Measurements from ENCODE around the gene TMPRSS7.
A peak's percentile ranks its signal among the peaks of the same experiment; 100 is the strongest.
"Not testable (repeated sequence)": the region's sequence is repeated elsewhere in the genome, so short reads cannot be mapped to it uniquely, and the experiment has no call there.

TMPRSS7 gene

DNA sequence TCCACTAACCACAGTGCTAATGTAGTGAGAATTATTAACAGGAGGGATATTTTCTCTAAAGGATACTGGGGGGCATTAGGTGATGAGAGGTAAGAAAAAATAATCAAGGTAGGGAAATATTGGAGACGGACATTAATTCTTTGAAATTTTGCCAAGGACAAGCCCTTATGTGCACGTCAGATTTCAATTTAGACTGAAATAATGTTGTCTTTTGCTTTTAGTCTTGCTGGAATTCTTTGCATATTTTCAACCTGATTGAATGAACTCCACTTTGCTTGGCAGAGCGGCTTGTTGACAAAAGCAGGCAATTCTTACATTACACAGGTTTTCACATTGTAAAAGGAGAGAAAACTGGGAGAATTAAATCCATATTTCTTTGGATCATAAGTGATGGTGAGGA lies 26.6 kb downstream of the TMPRSS7 start:
- DNase-seq, result no peak

DNA sequence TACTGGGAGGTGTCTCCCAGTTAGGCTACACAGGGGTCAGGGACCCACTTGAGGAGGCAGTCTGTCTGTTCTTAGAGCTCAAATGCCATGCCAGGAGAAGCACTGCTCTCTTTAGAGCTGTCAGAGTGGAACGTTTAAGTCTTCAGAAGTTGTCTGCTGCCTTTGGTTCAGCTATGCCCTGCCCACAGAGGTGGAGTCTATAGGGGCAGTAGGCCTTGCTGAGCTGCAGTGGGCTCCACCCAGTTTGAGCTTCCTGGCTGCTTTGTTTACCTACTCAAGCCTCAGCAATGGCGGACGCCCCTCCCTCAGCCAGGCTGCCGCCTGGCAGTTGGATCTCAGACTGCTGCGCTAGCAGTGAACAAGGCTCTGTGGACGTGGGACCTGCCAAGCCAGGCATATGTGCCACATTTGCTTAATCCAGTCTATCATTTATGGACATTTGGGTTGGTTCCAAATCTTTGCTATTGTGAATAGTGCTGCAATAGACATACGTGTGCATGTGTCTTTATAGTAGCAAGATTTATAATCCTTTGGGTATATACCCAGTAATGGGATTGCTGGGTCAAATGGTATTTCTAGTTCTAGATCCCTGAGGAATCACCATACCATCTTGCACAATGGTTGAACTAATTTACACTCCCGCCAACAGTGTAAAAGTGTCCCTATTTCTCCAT lies 38.0 kb downstream of the TMPRSS7 start:
- not testable (repeated sequence) for DNase-seq

DNA sequence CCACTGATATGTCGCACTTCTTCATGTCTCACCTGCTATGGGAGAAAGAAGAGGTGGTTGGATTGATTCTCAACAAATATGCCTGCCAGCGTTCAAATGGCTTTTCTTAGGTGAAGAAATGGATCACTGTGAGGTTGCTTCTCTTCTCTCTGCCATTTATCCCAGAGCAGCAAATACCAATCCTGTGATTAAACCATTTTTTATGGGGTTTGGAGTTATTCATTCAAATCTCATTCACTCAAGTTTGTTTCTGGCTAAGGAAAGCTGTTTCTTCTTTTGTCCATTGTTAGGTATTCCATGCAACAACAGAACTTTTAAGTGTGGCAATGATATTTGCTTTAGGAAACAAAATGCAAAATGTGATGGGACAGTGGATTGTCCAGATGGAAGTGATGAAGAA lies 39.5 kb downstream of the TMPRSS7 start:
- no peak for DNase-seq

DNA sequence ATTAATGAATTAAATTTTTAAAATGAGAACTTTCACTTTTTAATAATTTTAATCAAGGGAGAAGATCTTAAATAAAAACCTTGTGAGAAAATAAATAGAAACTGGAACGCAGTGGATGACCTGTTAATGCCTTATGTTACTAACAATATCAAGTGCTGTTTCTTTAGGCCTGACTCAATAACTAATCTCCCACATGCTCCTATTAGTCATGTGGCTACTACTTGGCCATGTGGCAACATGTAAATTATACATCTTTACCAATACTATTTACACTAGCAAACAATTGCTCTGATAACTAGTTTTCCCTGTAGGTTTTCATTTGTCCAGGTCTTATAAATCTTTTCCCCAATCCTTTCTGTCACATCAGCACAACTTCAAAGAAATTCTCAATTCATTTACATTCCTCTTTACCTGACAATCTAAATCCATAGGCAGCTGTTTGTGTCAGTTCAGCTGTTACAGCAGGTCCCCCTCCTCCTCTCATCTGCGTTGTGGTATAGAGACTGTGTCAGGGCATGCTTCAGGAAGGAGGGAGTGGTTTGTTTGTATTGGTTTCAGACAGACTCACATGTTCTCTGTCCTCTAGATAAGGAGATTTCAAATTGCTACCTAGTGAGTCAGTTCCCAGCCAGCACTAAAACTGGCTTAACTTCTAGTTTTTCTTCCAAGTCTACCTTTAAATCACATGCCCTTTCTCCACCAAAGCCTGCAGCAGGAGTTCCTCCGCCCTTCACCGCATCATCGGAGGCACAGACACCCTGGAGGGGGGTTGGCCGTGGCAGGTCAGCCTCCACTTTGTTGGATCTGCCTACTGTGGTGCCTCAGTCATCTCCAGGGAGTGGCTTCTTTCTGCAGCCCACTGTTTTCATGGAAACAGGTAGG lies 40.3 kb downstream of the TMPRSS7 start:
- no peak for DNase-seq

DNA sequence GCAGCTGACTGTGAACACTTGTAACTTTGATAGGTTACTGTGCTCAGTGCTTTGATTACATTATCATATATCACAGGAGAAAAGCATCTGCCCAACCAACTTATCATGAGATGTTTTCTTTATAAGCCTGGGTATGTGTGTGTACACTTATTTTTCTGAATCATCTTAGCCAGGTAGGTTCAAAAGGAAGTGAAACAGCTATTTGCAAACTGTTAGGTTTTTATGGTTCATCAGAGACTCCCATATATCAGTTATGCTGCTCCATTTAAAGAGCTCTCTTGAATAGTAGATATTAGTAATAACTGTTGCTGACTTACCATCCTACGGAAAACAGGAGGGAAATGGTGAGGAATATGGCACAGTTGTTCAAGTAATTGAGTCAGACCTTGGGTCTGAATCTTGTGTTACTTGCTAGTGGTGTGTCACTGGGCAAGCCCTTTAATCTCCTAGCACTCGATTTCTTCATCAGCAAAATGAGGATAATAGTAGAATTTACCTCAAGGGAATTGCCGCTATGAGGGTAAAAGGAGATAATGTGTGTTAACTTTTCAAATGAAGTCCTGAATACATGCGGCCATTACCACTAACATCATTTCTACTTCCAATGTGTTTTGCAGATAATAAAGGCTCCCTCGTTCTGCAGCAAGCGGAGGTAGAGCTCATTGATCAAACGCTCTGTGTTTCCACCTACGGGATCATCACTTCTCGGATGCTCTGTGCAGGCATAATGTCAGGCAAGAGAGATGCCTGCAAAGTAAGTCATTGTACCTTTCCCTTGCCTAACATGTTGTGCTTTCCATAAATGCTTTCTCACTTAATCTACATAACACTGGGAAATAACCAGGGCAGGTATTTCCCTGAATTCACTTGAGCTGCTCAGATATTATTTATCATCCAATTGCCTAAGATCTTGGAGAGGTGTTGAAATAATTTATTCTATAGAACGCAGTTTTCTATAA lies 43.9 kb downstream of the TMPRSS7 start:
- DNase-seq, result no peak

DNA sequence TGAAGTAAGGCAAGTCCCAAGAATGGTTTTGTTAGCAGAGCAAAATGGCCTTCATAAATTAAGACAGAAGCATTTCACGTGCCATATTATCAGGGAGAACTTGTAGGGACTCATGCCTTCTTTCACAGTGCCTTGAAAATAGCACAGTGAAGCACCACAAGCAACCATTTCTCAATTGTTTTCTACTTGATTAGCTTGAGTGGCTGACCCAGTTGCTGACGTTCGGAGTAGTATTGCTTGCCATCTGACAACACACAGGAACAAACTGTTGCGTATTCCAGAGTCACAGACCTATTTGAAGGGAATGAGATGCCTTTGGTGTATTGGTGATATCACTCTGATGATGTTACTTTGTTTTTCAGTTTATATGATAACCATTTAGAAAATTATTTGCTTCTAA lies 48.7 kb downstream of the TMPRSS7 start:
- DNase-seq, result no peak

DNA sequence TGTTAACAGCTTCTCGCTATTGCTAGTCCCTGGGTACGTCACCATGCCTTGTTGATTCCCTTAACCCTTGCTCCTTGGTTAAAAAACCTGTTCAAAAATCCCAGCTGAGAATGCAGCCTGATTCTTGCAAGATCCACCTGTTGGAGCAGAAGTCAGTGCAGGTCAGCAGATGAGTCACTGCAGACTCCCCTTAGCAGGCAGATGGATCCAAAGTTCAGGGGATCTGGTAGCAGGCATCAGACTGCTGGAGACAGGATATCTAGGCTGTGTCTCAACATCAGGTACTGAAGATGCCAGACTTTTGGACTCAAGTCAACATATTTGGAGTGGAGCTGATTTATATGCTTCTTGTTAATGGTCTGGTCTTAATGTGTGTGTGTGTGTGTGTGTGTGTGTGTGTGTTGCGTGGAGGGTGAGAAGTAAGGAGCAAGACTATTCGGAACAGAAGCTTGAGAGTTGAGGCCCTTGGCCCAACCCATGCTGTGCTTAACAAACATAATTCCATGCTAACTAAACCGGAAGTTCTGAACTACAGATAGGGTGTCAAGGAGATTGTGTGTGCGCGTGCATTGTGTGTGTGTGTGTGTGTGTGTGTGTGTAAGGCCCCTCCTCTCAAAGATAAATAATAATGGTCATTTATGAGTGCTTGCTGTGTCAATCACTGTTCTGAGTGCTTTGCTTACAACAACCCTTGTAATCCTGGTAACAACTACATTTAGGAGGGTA lies 50.6 kb downstream of the TMPRSS7 start:
- DNase-seq, result no peak

DNA sequence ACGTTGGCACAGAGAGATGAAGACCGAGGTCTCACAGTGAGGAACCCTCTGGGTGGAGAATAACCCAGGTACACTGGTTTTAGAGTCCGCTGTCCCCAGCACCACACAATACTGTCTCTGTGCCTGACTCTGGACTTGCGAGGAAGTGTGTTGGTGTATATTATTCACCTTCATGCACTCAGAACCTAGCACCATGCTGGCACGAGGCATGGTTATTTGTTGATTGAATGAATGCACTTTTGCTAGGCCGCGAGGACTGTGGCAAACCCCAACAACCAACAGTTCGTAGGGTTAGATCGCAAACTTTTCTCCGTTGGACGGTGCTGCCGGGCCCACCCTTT lies 51.2 kb downstream of the TMPRSS7 start:
- DNase-seq, result no peak

DNA sequence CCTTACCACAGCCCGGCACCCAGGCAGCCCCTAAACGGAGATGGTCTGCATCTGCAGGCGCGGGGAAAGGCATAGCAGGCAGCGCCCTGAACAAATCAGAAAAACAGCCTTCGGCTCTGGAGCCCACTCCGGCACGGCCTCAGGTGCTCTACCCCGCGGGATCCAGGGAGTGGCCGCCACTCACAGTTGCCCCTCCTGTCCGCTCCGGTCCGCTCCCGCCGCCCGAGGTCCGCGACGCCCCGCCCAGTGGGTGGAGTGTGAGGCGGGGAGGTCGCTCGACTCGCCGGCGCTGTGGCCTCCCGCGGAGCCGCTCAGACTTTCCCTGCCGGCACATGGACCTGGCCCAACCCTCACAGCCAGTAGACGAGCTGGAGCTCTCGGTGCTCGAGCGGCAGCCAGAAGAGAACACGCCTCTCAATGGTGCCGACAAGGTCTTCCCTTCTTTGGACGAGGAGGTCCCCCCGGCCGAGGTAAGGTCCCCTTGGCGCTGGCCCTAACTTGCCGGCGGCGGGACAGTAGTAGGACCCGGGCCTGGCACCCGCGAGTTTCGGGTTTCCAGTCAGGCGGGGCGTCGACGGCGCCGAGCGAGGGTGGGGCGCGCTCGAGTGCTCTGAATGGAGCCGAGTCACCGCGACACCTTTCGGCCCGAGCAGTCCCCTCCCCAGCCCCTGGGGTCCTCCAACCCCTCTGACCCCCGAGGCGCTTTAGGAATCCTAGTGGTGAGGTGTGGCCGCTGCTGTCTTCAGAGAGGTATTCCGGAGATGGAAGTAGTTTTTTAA lies 51.7 kb downstream of the TMPRSS7 start, which contains the start of gene C3orf52:
C3orf52 (plus strand) TSS at position 314 of the 779 bp plus-strand sequence; CDS start at position 333, 19 bp downstream.
- peak in 1 of 2 donors; percentile 51 for DNase-seq

DNA sequence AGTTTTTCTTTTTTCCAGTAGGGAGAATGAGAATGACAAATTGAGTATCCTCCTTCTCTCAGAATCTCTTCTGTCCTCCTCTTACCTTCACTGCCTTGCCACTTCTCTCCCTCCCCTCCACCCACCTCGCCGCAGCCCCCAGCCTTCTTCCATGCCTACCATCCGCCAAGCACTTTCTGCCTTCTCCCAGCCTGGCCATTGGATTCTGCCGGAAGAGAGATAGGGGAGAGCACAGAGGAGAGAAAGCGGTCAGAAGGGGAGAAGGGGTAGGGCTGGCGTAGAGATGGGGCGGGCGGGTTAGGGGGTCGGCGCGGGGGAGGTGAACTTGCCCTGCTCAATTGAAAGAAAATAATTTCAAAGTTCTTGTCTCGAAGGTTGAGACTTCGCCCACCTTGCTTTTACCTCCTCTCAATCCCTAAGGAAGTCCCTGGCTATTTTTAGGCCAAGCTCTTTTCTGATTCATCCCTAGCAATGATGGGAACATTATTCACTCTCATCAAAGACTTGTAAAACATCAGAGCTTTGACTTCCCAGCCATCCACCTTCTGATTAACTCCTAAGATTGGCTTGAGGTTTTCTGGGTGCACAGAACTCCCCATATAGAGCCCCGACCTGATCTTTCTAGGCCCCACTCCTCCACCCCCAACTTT lies 52.5 kb downstream of the TMPRSS7 start:
- no peak for DNase-seq

DNA sequence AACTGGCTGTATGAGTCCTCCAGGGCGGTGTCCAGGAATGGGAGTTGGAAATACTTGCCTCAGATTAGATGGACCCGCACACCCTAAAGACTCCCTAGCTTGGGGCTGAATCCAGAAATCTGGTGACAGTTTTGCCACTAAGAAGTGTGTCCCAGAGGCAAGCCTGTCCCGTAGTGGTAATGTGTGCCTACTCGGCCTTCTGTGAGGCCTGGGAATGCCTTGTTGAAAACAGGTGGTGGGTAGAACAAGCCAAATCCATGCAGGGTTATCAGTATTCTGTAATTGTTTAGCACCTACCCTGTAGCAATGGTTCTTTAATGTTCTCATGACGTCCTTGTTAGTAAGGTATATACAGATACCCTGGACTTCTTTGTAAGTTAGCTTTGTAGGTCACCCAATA lies 53.2 kb downstream of the TMPRSS7 start:
- DNase-seq, result no peak

DNA sequence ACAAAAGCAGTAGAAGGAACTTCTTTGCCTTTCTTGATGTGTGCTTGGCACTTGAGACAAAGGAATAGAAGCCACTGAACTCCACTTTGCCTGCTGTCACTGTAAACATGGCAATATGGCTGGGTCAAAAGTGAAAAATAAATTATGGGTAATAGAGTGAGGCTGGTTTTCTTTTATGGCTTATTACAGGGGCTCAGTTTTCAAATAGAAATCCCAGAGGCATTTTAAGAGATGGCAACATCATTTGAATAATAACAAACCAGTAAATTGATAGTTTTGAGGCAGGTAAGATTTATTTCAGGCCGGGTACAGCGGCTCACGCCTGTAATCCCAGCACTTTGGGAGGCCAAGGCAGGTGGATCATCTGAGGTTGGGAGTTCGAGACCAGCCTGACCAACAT lies 54.4 kb downstream of the TMPRSS7 start:
- DNase-seq, result no peak

DNA sequence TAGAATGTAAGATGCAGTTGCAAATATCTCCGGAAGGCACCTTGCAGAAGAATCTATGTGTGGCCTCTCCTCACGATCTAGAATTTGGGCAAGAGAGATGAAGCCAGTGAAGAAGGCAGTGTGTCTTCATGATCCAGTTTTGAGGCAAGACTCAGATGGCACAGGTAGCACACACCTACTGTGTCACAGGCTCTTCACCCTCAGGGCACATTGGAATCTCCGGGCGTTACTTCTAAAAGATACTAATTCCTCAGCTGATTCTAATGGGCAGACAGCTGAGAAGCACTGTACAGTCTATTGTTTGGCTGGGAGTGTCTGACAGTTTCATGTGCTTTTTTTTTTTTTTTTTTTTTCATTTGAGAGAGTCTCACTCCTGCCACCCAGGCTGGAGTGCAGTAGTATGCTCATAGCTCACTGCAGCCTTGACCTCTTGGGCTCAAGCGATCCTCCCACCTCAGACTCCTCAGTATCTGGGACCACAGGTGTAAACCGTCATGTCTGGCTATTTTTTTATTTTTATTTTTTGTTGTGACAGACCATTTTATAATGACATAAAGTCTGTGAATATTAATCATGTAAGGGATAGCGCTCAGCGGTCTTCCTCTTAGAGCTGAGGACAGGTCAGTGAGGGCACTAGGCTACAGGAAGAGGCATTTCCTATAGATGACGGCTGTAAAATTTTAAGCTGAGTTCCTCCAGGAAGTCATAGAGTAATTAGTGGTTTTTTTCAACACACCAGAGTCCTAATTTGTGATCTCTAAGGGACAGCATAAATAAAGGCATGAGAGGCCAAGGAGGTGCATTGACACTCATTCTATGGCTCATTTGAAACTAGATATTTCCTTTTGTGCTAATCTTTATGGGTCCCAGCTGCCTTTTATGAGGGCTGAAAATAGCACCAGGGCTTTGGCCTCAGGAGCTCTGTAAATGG lies 55.7 kb downstream of the TMPRSS7 start:
- DNase-seq, result no peak

DNA sequence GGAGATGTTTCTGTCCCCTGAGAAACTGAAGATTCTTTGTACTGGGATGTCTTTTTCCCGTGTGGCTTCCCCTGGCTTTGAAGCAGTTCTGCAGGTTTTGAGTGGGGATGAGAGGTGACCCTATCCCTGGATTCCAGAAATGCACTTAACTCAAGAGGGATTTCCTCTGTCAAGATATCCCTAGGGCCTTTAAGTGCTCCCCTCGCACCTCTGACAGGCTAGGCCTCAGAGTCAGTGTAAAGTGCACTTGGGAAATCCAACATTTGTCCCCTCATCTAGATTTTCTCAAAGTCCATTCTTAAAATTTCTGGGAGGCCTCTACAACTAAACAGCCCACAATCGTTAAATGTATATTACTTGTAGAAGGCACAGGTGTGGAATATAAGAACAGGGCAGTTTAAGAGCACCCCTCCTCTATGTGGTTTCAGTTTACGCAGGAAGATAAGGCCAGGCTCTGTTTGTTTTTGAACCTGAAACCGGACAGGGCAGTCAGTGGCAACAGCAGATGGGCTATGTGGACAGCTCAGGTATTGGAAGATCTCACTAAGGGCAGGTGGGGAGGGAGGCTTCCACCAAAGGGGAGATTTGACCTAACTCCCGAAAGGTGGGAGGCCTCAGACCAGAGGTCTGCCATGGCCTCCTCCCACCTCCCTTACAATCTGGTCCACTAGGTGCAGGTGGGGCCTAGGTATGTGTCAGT lies 56.5 kb downstream of the TMPRSS7 start:
- no peak for DNase-seq

DNA sequence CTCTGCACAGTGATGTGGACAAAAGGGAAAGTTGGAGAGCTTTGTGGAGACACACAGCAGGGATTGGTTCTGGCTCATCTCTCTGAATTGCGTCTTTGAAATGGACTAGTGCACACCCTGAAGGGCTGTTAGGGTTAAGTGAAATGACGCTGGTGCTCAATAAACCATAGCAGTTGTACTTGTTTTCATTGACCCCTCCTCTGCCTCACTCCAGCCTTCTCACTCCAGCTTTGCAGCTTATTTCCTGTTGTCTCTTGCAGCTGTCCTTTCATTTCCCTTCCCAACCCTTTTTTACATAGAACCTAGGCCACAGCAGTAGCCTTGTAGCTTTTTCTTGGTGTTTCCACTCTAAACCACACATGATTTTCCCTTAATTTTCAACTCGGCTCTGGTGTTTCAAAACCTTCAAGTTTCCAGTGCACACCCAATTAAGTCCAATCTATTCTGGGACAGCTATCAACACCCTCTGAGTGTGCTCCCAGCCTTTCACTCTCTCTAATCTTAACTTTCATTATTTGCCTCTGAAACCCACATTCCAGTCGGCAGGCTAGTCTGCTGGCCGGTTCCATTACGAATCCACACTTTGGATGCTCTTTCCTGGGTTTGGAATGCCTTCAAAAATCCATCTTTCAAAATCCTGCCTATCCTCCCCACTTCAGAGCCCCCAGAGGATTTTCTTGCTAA lies 58.1 kb downstream of the TMPRSS7 start:
- DNase-seq, result peak in 1 of 2 donors; percentile 61

DNA sequence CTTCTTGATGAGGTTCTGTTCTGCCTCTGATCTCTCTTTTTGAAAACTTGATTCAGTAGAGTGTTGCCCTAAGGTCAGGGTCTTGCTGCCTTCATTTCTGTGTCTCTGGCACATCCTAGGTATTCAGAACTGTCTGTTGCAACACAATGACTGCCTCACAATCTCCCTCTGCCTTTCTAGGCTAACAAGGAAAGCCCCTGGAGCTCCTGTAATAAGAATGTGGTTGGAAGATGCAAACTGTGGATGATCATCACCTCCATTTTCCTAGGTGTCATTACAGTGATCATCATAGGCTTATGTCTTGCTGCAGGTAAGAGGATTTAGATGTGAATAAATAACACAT lies 58.6 kb downstream of the TMPRSS7 start:
- no peak for DNase-seq

DNA sequence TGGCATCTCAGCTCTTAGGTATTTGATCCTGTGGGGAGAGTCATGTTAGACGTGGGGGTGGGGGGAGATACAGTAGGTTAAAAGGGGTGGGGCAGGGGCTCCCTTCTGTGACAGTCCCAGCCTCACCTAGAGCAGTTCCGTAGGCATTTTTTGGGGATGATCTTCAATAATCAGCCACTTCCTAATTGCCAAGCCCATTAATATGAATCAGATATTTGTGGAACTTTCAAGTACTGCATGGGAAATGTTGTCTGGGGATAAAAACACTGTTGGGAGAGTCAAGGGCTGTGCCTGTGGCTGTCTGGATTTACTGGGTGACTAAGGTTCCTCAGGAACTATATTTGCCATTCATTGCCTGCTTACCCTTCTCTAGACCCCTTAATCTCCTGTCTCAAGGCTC lies 61.2 kb downstream of the TMPRSS7 start:
- no peak for DNase-seq

DNA sequence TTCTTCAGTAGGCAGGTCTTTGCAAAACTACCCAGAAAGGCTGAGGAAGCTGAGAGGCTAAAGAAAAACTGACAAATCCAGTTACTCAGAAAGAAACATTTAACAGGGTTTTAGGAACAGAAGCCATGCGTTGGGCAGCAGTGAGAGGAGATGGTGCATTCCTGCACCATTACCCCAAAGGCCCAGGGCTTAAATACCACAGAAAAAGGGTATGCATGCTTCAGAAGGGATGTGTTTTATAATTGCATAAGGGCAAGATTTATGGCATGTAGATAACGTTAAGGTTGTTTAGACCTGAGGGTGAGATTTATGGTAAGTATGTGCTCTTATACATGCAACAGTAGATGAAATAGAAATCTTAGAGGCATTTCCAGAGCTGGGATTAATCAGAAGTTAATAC lies 61.6 kb downstream of the TMPRSS7 start:
- no peak for DNase-seq

DNA sequence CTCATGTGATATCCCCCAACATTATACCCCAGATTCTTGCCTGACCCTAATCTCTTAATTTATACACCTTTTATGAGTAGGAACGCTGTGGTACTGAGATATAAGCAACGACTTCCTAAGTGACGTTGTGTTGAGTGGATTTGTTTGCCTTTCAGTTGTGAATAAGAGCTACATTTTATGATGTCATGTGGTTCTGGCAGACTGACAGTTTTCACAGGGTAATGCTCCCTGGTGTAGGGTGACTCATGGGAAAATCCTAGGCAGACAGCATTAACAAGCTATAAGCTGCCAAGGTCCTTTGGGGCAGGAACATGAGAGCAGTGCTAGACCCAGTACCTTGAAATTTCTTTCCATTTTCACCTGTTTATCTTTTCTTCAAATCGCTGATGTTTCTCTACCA lies 62.8 kb downstream of the TMPRSS7 start:
- peak in 1 of 2 donors; percentile 79 for DNase-seq
